Stimulated activated CD4-positive, alpha-beta T cell treated with anti-CD3 and anti-CD28 coated beads, Interleukin-2, amount 100 ng/mL, for 4 hours (primary cell): ENCODE data around the gene ARHGAP26.

ENCODE experiments used
- DNase-seq: peaks from one replicate; pipeline ENCODE4 v3.0.0-alpha.2; 2020; ENCODE audit warnings: low read depth

The ARHGAP26 gene

DNA sequence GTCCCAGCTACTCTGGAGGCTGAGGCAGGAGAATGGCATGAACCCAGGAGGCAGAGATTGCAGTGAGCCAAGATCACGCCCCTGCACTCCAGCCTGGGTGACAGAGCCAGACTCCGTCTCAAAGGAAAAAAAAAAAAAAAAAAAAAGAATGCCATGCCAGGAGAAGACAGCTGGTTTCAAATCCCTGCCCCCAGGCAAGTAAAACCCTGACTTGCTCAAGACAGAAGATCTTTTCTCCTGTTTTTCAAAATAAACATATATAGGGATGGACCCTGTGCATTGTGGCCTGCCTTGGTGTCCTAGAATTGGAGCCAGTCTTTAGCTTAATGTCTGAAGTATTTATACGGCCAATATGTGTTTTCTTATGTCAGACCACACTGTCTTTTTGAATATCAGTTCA is 456.2 kb downstream of the ARHGAP26 start:
- DNase-seq: no peak

DNA sequence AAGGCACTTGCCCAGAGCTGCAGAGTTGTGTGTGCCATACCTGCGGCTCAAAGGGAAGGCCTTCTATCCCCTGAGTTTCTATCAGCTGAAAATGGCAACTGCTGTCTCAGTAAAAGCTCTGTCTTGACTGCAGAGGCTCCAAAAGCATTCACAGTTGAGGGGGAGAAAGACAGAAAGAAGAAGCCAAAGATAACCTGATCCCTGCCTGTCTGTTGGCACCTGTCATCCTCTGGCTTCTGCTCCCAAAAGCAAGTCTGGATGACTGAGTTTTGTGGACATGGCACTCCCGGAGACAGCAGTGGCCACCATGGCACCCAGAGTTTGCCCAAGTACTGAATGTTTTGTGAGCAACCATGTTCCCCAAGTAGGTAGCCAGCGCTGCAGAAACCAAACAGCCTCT is 456.7 kb downstream of the ARHGAP26 start:
- no peak for DNase-seq

DNA sequence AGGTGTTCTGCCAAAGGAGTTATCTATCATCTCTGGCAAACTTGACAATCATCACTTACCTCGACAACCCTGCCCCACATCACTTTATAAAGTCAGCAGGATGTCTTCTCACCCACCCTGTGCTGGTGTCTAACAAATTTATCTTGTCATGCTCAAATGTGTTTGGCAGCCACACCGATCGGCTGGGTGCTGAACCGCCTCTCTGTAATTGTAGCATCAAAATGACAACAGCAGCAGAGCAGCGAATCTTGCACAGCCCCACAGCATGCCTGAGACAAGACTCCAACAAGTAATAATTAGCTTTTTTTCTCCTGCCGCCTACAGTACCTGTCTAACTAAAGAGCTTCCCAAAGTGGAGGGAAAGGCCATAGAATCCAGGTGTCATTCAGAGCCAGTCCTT is 457.1 kb downstream of the ARHGAP26 start:
- no peak for DNase-seq

DNA sequence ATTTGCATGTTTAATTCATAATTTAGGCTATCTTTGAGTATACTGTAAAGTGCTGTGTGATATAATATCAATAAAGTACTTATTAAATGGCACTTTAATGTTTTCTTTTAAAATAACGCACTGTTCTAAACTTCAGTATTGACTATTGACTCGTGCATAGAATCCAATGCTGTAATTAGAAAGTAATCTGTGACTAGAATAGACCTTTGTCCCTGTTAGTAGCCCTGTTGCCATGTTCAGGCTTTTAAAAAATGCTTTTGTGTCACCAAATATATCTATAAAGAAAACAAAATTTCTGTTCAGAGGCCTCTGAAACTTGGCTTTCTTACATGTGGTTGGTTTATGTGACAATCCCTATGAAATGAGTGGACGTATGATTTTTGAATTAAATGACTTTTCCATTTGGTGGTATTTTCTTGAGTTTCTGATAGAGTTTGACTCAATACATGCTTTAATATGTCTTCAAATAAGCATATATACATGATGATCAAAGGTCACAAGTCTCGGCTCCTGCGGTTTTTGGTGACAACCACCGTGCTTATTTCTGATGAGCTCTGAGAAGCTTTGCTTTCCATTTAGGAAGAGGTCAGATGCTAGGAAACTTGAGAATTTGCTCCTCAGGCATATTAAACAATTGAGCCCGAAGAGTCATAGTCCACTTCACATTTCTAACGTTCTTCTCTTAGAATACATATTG is 458.6 kb downstream of the ARHGAP26 start:
- no peak for DNase-seq

DNA sequence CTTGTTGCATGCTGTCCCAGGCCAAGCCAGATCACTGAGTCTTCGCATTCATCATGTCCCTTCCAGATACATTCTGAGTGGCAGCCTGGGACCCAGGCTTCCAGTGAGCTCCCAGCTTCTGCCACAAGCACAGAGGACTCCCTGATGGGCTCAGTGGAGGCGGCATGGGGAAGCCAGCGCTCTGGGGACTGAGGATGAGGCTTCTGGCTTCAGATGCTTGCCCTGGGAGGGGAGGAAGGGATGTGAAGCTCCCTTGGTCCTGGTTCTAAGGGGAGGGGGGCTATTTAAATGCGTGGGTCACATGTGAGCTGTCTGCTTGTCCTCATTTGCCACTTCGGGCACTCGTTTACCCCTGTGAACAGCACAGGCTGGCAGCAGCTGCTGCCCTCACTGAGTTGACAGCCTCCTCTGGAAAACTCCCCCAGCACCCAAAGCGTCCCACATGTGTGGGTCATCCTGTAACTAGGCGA is 459.3 kb downstream of the ARHGAP26 start:
- no peak for DNase-seq

DNA sequence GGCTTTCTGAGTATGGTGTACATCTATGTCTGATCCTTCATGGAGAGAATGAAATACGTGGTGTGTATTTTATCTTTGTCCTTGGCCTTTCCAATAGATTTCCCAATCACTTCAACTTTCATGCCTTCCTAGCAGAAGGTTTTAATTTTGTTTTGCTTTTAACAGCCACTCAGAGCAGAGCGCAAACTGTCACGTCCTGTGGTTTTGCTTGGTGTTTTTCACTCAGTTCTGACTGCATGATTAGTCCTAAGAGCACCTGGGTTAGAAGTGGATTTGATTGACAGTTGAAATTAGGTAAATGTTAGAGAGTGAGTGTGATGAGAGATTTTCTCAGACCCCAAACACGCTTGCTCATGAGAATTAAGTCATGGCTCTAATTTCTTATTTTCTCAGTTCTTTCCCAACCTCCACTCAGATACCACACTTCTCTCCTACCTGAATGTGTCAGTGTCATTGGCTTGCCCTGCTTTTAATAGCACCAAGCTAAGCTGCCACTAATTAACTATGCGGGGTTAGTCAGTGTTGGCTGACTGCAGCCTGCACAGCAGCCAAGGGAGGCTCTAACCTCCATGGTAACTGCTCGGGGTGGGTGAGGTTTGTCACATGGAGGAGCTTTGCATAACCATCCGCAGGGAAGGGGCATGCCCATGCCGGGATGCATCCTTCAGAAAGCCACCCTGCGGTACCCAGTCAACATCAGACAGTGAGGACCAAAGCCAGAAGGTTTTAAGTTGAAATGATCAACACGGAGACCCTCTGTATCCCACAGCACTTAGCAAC is 459.9 kb downstream of the ARHGAP26 start:
- DNase-seq: no peak

DNA sequence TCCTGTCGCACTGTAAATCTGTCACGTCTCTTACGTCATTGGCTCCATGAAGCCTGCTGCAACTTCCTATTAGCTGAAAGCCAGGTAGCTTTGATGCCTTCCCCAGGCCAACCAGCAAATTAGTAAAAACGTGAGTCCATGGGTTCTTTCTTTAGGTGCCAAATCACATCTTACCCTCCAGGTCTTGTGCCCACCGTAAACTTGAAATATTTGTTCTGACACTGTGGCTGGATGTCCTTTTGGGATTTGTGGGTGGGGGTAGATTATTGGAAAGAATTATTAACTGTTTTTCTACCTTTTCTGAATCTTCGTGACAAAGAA is 460.5 kb downstream of the ARHGAP26 start:
- no peak for DNase-seq

DNA sequence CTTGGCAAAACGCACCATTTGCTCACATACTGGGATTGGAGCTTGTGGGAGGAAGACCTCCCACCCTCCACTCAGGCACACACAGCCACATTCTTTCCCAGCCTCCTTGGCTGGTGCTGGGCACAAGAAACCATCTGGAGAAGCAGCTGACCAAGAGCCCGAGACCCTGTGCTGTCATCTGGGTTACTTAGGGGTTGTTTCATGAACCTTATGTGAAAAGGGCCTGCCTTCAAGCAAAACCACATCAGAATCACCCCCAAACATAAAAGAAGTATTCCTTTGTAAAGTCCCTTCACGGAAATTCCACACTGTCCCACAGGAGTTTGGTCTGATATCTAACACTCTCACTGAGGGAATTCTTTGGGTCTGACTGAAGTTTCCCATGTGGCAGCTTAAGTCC is 461.2 kb downstream of the ARHGAP26 start:
- no peak for DNase-seq

DNA sequence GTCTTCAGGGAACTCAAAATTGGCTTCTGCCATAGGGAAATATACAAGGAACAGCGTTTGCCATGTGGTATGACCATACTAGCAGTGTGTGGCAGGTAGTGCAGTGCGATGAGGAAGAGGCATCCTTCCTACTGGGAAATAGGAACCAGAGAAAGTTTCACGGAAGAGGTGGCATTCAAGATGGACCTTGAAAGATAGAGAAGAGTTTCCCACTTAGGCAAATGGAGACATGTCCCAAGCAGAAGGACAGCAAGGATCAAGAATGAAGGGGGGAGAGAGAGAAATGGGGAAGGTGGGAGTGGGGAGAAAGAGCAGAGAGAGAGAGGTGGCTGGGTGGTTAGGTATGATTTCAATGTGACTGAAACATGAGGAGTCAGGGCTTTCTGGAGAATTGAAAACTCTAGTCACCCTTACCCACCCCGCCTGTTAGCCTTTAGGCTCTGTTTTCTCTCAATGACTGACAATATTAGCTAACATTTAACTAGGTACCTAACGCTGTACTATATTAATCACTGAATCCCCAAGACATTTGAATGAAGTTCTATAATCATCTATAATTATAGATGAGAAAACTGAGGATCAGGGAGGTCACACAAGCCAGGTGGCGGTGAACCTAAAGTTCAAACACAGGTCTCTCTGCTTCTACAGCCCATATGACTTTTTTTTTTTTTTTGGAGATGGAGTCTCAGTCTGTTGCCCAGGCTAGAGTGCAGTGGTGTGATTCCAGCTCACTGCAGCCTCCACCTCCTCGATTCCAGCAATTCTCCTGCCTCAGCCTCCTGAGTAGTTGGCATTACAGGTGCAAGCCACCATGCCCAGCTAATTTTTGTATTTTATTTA is 462.0 kb downstream of the ARHGAP26 start:
- DNase-seq: no peak

DNA sequence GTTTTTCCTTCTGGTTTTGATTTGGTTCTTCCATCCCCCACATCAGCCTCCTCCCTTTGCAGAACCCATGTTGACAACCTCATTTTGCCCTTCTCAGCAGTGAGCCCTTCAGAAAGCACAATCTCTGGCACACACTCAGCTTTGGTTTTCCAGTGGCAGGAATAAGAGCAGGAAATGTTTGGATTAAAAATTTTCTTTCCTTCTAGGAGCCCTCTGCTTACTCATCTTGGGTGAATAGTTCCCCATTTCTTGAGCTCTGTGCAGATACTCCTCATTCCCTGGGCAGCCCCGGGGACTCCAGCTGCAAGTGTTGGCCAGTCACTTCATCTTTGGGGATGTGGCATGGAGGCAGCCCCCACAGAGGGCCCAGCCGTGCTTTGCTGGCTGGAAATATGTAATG is 462.9 kb downstream of the ARHGAP26 start:
- DNase-seq: no peak

DNA sequence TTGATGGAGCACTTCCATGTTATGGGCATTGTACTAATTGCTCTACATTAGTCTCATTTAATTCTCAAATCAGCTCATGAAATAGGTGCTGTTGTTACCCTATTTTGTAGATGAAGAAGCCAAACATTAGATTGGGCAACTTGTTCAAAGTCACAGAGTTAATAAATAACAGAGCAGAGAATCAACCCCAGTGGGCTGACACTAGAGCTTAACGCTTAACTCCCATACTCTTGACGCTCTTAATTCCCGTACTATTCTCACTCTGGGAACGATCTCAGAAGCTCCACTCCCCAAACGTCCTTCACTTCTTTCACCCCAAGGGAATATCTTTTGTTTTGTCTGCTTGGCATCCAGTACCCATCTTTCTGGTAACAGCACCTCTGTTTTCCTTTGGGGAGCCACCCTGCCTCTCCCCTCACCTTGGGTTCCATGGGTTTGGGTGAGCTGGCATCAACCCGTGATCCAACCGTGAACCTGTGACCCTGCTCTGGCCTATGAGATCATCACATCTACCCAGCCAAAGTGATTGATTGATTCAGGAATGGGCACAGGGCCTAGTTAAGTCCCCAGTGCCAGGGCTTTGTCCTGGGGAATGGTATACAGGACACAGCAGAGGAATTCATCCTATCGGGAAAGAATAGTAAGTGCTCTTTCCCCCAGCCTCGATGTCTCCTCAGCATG is 464.1 kb downstream of the ARHGAP26 start:
- no peak for DNase-seq

DNA sequence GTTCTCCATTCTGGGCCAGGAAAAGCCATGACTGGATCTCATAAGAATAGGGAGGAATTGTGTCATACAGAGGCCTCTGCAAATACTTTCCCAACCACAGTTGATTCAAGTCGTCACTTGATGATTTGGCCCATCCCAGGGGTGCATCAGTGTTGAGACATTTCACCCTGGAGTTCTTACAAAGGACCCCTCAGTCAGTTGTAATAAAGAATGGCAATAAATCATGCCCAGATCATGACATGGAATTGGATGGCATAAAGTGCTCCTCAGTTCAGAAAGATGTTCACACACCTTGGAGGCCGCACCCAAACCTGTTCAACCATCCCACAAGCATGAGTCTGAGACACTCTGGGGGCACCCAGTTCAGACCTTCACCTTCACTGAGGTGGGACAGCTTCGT is 465.2 kb downstream of the ARHGAP26 start:
- no peak for DNase-seq

DNA sequence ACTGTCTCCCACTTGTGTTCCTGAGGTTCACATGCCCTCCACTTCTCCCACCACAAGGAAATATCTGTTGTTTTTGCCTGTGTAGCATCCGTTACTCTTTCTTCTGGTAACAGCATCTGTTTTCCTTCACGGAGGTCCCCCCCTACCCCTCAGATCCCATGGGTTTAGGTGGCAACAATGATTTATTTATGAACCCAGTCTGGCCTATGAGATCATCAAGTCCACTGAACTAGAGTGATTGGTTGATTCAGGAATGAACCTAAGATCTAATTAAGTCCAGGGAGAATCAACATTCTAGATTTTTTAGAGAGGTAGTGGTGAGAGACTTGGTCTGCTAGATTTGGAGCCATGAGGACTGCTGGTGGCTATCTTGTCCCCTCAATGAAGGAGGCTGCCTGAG is 466.5 kb downstream of the ARHGAP26 start:
- no peak for DNase-seq

DNA sequence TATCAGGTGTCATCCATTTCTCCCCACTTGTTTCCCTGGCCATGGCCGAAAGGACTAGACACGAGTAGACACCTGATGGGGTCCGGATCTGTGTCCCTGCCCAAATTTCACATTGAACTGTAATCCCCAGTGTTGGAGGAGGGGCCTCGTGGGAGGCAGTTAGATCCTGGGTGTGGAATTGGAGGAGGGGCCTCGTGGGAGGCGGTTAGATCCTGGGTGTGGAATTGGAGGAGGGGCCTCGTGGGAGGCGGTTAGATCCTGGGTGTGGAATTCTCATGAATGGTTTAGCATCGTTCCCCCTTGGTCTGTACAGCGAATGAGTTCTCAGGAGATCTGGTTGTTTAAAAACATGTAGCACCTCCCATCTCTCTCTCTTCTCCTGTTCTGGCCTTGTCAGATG is 467.5 kb downstream of the ARHGAP26 start:
- no peak for DNase-seq

DNA sequence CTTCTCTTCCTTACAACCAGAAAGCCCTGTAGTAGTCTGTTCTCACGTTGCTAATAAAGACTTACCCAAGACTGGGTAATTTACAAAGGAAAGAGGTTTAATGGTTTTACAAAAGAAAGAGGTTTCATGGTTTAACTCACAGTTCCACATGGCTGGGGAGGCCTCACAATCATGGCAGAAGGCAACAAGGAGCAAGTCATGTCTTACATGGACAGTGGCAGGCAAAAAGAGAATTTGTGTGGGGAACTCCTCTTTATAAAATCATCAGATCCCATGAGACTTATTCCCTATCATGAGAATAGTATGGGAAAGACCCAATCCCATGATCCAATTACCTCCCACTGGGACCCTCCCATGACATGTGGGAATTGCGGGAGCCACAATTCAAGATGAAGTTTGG is 468.4 kb downstream of the ARHGAP26 start:
- no peak for DNase-seq

DNA sequence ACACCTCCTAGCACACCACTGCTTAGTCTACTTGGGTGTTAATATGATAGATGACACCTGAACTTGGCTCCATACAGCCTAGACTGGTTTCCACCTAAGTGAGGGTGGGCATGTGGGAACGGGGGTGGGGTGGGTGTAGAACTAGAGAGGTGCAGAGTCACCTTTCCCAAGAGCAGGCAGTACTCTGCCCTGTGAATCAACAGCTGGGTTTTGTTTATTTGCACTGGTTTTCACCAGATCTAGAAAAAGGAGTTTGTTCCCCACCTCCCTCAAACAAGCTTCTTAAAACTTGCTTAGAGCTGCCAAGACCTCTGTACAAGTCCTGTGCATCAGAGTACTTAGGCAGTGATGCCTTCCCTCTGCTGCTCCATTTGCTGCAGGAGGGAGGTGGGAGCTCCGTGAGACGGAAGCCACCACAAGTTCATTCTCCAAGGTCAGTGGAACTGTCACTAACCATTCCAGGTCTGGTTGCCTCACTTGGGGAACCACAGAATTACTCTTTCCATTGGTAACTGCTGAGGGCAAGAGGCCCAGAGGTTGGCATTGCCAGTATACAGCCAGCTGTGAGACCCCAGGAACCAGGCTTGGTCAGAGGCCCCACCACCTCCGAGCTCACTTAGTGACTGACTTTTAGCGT is 469.8 kb downstream of the ARHGAP26 start:
- no peak for DNase-seq

DNA sequence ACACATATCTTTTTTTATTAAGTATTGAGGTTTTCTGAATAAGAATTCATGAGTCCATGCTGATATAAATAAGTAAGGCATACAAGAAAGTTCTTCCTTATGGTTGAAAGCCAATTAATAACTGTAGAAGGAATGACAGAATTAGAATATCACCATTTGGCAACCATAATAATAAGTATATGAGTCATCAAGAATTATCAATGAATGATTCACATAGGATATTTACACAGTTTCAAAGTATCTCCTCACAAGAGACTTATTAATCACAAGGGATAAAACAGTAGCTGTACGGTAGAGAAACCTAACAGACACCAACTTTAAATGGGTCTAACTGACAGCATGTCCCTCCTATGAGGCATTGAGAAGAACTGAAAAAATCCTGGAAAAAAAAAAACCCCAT is 471.7 kb downstream of the ARHGAP26 start:
- no peak for DNase-seq

DNA sequence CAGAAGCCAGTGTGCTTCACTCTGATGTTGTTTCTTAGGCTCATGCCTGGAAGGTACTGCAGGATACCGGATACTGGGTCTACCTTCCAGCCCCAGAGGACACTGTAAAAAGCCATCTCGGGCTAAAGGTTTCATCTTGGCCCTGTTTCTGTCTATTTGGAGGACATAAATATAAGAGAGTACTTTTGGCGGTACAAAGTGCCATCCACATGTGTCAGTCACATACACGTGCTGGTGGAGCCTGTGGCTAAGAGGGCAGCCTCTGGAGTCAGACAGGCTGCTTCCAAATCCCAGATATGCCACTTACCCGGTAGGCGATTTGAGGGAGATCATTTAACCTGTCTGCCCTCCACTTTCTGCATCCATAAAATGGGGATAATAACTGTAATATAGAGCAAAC is 472.9 kb downstream of the ARHGAP26 start:
- DNase-seq: no peak

DNA sequence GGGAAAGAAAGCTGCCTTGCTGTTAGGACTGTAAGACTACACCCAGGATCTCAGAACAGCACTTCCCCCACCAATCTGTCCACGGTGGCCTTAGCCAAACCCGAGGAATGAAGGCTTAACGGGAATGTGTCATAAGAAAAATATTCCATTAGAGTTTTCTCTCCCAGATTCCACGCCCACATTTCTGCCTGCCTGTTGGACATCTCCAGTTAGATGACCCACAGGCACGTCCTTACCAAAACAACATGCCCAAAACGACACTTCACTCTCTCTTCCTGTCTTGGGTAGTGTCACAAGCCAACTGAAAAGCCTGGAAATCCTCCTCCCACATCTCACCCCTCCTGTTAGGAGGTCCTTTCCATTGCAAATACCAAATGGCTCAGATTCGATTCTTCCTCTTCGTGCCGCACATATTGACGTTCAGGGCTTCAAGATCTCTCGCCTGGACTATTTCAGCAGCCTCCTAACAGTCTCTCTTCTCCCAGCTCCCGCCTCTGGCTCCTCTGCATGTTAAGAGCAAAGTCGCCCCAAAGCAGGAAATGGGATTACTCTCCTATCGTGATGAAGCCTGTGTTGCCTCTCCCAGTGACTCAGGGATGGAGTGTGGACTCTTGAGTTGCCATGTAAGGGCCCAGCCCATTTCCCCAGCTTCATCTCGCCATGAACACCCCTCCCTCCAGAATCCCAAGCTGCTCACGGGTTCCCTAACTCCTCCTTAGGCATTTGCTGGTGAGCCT is 474.0 kb downstream of the ARHGAP26 start:
- DNase-seq: no peak

DNA sequence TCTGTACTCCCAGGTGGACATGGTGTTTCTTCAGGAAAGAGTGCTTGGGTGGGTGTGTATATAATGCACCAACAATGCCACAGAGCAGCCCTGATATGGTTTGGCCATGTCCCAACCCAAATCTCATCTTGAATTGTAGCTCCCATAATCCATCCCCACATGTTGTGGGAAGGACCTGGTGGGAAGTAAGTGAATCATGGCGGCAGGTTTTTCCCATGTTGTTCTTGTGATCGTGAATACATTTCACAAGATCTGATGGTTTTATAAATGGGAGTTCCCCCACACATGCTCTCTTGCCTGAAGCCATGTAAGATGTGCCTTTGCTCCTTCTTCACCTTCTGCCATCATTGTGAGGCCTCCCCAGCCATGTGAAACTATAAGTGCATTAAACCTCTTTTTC is 474.8 kb downstream of the ARHGAP26 start:
- no peak for DNase-seq

DNA sequence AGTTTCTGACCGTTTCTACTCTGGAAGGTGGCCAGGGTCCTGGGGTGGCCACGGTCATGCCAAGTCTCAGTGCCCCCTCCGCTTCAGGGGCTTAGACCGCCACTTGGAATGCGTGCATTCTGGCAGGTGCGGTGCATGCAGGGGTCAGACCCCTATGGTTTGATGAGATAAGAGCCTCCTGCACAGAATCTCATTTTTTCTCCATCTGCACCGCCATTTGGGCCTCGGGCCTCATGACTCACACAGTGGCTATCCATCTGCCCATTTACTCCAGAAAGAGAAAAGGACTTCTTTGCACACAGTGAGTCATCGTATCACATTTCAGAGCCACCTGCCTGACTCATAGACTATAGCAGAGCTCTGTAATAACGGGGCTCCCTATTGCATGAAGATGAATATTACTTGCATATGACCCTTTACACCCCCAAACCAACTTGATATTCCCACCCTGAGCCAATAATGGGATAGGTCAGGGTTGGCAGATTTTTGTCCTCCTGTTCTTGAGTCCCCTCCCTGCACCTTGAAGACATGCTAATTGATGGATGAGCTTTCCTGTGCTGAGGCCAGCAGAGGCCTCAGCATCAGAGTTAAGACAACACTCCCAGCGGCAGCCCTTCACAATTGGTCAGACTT is 475.9 kb downstream of the ARHGAP26 start:
- DNase-seq: no peak
